GM19468 (cell line): ENCODE results near the gene TNRC6A.
"Not testable (repeated sequence)": the region's sequence is repeated elsewhere in the genome, so short reads cannot be mapped to it uniquely, and the experiment has no call there.

Experiments used
- ATAC-seq: cut with Tn5 transposase; IDR thresholded peaks from one replicate; pipeline ENCODE4 v1.9.1; 2021; ENCODE audit warnings: mild to moderate bottlenecking, moderate library complexity, moderate number of reproducible peaks; ENCODE audit not compliant: unreplicated experiment; ENCODE audit errors: extremely low read depth

TNRC6A gene

DNA sequence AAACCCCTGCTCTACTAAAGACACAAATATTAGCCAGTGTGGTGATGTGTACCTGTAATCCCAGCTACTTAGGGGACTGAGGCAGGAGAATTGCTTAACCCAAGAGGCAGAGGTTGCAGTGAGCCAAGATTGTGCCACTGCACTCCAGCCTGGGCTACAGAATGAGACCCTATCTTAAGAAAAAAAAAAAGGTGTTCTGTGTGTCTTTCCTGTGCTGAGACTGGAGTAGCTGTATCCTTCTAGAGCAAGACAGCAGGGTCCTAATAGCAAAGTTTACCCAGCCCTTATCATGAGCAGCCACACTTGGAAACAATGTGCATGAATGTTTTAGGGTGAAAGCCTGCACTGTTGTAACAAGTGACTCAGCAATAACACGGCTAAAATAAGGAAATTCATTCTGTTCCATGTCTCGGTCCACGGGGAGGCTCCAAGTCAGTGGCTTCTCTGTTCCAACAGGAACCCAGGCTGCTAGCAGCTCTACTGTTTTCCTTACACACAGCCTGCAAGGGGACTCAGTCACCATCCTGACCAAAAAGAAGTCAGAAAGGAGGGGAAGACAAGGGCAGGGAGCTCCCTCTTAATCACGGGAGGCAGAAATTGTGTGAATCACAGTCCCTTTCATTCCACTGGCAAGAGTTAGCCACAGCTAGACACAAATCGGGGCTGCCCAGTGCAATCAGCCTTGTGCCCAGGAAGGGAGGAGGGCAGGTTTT is 109.3 kb downstream of the TNRC6A start:
- no peak for ATAC-seq

DNA sequence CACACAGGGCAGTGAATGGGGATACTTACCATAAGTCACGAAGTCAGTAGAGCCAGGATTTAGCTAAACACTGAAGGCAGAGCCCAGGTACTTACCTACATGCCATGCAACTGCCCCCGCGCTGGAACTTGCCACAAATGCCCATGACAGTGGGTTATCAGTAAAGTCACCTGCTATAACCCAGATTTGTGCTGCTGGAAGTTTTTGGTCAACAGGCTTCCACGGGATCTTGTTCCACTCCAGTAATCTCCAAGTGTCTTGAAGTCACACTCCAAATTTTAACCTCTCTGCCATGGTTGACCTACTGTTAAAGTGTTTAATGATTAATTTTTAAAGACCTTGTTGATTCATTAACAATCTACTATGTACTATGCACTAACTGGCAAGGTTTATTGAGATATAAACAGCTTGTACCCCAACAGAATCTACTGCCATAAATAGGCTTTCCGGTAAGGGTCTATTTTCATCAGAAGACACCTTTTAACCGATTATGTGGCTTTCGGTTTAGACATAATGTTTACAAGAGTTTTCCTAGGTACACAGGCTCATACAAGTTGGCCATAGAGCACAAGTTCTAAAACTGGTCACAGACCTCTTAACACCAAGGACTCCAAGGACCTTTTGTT is 110.0 kb downstream of the TNRC6A start:
- no peak for ATAC-seq

- no peak for ATAC-seq
Measured at GRCh38 chr16:24841291-24841690, 111.8 kb downstream of the TNRC6A start.

GRCh38 chr16:24844101-24845030 is 114.9 kb downstream of the TNRC6A start:
- ATAC-seq = no peak

- not testable (repeated sequence) for ATAC-seq
Measured at GRCh38 chr16:24845031-24845365, 115.5 kb downstream of the TNRC6A start.

DNA sequence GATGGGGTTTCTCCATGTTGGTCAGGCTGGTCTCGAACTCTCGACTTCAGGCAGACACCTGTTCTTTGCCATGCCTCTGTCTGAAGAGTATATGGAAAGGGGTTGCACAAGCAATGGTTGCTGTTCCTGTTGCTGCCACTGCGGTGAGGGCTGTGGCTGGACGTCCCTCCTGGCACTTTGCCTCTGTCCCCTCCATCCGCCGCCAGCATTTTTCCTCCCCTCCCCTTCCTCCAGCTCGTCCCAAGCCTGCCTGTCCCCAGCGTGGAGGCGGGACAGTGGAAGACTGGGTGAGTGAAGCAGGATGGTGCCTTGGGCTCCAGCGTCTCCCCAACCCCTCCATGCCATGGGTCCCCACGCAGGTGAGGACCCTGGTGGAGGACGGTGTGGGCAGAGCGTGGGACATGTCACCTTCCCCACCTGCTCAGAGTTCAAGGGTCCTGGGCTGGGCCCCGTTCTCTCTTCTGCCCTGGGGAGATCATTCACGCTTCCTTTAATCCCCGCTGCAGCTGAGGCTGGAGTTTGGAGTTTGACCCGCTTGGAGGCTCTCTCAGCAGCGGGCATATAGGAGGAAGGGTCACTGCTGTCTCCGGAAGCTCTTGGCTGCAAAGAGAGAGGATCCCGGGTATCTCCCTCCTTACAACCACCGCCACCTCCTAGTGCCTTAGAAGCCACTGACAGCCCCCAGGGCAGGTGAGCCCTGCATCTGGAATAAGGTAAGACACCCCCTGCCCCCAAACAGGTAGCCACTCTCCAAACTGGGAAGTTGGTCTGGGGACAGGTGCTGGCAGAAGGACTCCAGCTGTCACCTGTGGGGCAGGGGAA is 116.5 kb downstream of the TNRC6A start, which contains the start of gene SLC5A11:
SLC5A11 (plus strand) TSS at position 238 of the 822 bp plus-strand sequence. CDS start 12,681 bp downstream, outside the sequence.
- ATAC-seq = no peak

DNA sequence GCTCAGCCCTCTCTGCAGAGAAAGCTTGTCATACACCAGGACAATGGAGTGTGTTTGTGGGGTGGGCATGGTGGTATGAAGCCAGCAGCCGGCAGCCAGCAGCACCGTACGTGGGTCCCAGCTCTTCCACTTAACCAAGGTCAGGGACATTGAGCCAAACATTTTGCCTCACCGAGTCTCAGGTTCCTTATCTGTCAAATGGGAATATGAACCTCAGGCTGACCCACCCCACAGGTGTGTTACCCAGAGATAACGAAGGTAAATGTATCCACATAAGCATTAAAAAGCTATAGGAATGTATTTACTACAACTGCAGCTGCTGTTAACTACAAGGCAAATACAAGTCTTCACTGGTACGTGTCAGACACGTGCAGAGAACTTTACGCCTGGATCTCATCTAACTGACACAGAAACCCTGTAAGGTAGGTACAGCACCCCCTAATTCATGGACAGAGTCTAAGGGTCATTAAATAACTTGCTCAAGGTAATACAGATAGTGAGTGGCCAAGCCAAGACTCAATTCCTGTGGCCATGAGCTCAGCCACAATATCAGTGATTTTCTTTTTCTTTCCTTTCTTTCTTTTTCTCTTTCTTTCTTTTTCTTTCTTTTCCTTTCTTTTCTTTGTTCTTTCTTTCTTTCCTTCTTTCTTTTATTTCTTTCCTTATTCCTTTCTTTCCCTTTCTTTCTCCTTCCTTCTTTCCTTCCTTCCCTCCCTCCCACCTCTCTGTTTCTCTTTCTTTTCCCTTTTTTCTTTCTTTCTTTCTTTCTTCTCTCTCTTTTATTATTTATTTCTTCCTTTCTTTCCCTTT is 117.3 kb downstream of the TNRC6A start:
- ATAC-seq = no peak

GRCh38 chr16:24847358-24847664 is 117.9 kb downstream of the TNRC6A start:
- ATAC-seq = no peak

- ATAC-seq = no peak
Measured at GRCh38 chr16:24848065-24848464, 118.6 kb downstream of the TNRC6A start.

- no peak for ATAC-seq
Measured at GRCh38 chr16:24849641-24850040, 120.2 kb downstream of the TNRC6A start.

GRCh38 chr16:24850289-24850938 is 121.0 kb downstream of the TNRC6A start:
- ATAC-seq = no peak

DNA sequence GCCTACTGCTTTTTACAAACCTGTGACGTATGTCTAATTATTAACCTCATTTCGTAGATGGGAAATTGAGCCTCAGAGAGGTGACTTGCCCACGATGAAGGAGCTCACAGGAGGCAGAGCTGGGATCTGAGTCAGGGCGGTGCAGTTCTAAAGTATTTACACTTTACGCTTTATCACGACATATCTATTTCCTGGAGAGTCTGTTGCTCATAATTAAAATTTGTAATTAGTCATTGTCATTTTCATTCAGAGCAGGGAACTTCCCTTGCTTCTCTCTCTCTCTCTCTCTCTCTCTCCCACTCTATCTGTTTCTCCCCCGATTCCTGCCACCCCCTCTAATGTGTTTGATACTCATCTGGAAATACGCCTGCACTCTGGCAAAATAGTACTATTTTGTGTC is 122.2 kb downstream of the TNRC6A start:
- no peak for ATAC-seq

- ATAC-seq = no peak
Measured at GRCh38 chr16:24852281-24852721, 122.8 kb downstream of the TNRC6A start.

DNA sequence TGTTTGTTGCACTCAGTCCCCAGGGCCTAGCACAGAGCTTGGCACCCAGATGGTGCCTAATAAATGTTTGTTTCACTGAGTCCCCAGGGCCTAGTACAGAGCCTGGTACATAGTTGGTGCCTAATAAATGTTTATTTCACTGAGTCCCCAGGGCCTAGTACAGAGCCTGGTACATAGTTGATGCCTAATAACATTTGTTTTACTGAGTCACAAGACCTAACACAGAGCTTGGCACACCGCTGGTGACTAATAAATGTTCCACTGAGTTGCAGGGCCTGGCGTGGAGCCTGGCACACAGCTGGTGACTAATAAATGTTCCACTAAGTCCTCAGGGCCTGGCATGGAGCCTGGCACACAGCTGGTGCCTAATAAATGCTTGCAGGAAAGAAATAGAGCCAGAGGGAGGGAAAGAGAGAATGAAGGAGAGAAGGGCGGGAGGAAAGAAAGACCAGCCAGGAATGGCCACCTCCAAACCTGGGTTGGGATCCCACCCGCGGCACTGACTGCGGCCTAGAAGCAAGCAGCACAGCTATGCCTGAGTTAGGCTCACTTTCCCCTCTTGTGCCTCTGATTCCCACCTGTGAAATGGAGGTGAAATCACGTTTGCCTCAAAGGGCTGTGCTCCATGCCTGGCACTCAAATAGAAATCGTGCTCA is 123.8 kb downstream of the TNRC6A start:
- ATAC-seq = no peak

GRCh38 chr16:24853830-24854229 is 124.4 kb downstream of the TNRC6A start:
- no peak for ATAC-seq

GRCh38 chr16:24854607-24855171 is 125.2 kb downstream of the TNRC6A start:
- no peak for ATAC-seq

- no peak for ATAC-seq
Measured at GRCh38 chr16:24855678-24856077, 126.2 kb downstream of the TNRC6A start.

- not testable (repeated sequence) for ATAC-seq
Measured at GRCh38 chr16:24856871-24857270, 127.4 kb downstream of the TNRC6A start.
